HL-60/S4 (cell line): ENCODE results near the gene PLEKHA7.
"Not testable (repeated sequence)": the region's sequence is repeated elsewhere in the genome, so short reads cannot be mapped to it uniquely, and the experiment has no call there.

ENCODE experiments used
- in situ Hi-C: fragments of 300-500 bp; cut with MboI; formaldehyde crosslinking; loops from 2 replicates; pipeline ENCODE4 v1.14.3; 2022; ENCODE audit warnings: low sequenced_read_pairs

Gene PLEKHA7

DNA sequence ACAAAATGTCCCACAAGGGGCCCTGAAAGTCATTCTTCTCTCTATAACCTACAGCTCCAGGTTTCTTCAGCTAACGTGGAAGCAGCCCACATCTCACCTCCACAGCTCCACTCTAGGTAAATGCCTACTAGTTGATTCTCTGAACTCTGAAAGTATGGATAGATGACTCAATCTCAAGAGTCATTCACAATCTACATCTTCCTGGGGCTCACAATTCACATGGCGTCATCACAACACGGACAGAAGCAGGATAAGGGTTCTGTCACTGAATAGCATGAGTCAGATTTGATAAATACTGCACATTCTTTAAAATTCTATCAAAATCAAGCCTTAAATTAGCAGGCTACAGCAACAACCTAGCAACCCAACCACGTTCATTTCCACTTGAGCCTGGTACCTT, 96.3 kb downstream of the PLEKHA7 start:
- in situ Hi-C loops, result no loop called here

DNA sequence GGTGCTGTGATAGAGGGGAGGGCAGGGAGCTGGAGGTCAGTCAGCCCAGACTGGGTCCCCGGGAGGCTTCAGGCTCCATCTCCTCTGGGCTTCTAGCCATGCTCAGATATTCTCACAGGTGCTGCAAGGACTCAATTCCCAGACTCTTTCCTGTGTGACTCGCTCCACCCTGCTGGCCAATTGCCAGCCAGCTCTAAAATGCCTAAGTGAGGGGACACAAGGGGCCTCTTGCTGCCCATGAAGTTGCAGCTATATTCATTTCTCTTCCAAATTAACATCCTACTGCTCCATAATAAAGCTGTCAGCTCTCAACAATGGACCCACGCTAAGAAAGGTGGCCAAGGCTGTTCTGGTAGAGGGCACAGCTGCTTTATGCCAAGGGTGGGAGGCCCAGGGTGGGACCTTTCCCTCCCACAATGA, 101.5 kb downstream of the PLEKHA7 start:
- in situ Hi-C loops, result no loop called here

DNA sequence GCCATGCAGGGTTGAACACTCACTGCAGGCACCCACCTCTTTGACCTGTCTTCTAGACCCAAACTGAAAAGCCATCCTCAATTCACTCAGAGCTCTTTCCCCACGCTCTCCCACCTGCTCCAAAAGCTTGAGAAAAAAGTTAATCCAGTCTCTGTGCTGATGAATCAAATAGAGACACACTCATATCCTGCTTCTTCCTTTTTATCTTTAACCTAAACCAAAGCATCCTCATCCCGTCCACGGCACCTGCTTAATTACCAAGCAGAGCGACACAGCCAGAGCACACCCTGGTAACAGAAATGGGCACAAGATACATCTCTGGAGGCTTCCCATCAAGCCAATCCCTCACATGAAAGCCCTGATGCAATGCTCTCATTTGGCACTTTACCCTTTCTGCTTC, 102.6 kb downstream of the PLEKHA7 start:
- in situ Hi-C loops, result no loop called here

DNA sequence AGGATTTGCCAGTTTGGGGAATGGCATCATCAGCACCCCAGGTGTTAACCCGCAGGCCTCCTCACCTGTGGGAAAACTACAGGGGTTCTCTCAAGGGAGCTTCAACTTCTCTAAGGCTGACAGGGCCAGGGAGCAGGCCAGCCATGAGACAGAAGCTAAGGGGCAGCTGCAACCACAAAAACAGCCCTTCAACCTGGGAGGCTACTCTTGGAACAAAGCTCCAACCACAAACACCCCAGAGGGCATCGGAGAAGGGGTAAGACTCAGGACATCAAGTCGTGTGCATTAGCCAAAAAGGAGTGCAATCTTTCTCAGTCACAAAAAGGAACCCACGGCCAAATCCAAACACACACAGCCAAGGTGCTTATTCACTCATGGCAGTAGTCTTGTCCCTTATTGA, 103.0 kb downstream of the PLEKHA7 start:
- in situ Hi-C loops, result no loop called here

DNA sequence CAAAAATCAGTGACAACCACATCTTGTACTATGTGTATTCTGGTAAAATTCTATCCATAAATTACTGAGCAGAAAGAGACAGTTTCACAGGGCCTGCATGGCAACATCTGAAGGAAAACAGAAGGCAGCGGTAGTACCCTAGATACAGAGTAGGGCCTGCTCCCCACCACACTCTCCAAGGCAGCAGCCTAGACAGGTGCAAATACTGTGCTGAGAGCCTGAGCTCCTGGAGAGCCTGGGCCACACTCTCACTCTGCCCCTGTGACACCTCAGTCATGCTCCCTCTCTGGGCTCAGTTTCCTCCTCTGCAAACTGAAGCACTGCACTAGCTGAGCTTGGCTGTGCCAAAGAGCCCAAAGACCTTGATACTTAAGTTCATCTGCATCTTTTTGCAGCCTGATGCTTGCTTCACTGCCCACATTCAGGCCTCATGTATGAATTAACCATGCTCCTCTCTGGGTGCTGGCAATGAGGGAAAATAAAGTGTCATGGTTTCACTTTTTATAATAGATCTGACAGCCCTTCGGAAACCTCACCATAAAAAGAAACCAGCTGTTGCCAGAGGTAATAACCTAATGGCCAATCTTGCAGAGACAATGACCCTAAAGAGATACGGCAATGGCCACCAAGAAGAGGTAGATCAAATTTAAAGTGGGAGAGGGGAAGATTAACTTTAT, 104.7 kb downstream of the PLEKHA7 start:
- in situ Hi-C loops, result no loop called here

DNA sequence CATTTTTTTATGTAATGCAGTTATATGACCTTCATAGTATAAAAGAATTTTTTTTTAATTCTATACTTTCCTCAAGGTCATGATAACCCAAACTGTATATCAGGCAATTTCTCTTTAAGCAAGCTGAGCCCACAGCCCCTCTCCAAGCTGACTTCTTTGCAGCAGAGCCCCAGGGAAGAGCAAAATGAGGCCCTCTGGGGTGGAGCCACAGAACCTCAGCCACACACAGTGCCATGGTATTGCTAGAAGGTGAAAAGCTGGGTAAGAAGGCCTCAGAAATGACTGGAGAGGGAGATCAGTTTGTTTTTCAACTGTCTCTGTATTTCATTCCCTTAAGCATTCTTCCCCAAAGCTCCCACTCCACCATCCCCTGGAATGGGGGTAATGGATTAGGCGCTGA, 108.8 kb downstream of the PLEKHA7 start:
- in situ Hi-C loops, result no loop called here

DNA sequence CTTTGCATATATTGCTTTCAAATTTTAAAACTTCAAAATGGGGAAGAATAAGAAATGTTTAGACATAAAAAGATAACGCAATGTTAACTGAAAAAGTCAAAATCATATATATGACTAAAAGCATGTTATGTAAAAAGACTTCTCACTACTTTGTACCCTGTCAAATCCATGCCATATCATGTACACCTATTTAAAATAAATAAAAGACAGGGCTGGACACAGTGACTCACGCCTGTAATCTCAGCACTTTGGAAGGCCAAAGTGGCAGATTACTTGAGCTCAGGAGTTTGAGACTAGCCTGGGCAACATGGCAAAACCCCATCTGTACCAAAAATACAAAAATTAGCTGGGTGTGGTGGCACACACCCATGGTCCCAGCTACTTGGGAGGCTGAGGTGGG, 109.5 kb downstream of the PLEKHA7 start:
- in situ Hi-C loops, result not testable (repeated sequence)

DNA sequence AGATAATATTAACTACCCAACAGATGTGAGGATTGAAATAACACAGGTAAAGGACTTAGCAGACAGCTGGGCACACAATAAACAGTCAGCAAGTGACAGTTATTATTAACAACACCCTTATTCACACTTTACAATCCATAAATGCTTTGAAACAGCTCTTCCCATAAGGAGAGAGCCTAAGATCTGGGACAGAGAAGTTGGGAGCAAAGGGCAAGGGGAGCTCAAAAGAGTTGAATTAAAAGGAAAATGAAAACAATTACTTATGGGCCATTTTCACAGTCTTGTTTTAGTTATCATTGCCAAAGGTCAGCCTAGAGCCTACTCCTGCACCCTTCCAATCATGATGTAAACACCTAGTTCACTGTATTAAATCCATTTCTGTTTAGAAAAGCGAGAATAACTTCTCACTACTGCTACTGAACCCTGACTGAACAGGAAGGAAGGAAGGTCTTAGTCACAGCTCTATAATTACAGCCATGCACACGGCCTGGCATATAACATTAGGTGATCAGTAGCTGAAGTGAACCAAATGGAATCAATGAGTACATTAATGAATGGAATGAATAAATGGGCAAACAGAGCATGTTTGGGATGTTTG, 111.3 kb downstream of the PLEKHA7 start:
- in situ Hi-C loops, result no loop called here

DNA sequence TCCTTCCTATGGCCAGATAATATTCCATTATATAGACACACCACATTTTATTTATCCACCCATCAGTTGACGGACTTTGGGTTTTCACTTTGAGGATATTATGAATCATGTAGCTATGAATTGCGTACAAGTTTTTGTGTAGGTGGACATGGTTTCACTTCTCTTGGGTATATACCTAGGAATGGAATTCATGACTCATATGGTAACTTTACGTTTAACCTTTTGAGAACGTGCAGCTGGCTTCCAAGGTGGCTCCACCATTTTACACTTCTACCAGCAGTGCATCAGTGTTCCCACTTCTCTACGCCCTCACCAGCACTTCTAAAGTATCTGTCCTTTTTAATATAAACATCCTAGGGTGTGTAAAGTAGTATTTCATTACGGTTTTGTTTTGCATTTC, 112.0 kb downstream of the PLEKHA7 start:
- in situ Hi-C loops, result no loop called here

DNA sequence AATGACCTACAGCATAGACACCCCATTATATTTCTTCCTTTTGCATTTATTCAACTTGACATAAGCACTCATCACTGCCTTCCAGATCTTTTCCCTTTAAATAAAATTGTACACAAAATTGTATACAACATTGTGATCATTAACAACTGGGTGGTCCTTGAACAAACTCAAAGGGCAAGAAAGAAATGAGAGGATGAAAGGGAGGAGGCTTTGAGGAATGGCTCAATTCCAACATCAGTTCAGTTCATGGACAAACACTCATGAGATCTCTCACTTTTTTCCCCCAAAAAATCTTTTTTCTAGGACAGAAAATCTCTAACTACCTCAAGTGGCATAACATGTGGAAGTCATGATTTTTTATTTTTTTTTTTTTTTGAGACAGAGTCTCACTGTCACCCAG, 113.7 kb downstream of the PLEKHA7 start:
- in situ Hi-C loops, result no loop called here

DNA sequence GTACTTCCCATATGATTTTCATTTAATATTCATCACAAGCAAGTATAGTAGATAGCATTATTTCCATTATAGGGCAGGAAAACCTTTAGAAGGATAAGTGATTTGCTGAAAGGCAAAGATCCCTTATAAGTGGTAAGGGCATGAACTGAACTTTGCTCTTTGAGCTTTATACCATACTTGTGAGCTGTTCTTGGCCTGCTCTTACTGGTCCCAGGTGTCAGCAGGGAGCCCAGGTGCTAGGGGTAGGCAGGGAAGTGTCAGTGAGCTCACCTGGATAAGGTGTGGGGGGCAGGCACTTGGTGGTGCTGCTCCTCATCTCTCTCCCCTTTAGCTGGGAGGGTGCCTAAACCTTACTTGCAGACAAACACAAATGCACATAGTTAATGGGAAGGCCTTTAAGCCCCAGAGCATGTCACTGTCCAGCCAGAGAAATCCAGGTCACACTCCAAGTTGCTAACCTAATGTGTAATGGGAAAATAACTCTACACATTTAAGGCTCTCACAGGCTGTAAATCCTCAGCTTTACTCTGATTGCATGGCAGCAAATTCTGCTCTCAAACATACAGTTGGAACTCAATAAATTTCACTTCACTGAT, 114.4 kb downstream of the PLEKHA7 start:
- in situ Hi-C loops, result no loop called here

DNA sequence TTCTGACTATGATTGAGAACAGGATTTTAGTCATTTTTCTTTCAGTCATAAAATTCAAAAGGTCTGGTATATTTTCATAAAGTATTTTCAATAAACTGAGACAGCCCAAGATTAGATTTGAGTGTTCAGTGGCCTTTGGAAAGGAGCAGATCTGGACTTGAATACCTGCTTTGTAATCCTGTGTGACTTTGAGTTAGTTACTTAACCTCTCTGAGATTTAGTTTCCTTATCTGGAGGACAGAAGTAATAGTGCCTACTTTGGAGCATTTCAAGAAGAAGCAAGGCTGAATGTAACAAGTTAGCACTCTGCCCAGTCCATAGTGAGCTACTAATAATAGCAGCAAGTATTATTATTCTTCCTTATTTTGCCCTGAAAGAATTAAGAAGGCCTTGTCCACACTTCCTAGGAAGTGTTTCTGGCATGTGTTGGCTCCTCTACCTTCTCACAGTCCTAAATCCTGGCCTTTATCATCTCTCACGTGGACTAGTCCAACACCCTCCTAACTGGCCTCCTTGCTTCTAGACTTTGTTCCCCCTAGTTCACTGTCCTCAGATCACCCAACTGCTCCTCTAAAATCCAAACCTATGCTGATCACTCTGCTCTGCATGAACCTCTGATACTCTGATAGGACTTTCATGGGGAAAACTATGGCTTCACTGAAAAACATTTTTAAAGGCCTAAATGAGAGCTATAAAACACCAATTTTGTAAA, 115.8 kb downstream of the PLEKHA7 start:
- in situ Hi-C loops, result no loop called here

DNA sequence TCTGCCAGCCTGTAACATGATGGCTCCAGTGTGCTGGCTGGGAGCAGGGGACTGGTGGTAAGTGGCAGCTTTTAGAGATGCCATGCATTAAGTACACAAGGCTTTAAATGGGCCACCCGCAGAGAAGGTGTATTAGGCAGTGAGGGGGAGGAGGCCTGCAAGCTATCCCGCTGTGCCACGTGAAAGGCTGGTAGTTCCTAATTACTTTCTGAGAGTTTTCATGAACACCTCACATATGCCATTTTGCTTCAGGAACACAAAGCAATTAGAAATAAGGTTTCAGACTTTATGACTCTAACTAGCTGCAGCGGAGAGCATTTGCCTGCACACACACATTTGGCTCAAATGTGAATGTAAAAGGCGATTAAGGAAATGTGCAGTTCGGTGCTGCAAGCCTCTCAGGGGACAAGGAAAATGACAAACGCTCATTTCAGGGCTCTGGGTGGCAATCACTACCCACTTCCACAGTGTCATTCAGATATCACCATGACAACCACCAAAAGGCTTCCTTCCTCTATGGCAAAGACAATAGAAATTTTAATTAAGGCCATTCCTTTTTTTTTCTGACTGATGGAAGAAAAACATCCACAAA, 116.6 kb downstream of the PLEKHA7 start:
- in situ Hi-C loops, result no loop called here

DNA sequence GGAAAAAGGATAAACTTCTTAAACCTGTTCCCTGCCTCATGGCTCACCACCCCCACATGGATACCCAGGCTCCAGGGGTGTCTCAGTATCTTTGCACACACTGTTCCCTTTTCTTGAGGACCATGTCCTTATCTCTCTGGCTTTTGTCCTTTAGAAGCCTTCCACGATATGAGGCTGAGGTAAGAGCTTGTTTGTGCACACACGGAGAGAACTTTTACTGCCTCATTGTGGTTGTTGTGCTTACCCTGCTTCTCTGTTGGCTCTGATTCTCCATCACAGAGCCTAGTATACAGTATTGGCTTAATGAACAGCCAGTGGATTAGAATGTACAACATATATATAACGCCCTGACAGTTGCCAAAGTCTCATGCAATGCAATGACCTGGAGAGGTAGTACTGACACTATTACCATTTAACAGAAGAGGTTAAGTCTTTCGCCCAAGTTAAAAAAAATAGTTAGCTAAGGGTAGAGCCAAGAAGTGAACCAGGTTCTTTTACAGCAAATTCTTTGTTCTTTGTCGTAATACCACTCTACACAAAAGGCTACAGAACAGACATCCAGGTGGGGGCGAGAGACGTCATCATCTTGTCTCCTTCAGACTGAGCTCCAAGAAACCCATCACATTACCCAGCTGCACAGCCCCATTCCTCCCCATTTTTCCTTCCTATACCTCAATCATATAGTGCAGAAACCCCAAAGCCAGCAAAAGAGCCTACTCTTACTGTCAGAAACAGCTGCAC, 117.3 kb downstream of the PLEKHA7 start:
- in situ Hi-C loops, result no loop called here

DNA sequence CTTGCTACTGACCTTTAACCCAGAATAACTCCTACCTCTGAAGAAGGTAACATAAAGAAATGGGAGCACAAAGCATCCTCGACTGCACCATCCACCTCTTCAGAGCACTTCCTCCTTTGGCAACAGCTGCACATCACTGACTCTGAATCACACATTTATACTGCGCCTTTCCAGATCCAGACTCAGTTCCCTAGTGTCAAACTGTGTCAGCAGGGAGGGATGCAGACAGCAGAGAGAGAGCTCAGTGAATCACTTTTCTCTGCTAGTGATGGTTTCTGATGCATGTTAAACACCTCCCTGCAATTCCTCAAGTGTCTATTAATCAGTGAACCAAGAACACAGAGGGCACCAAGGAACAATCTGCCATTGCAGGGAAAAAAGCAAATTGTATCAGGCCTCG, 118.9 kb downstream of the PLEKHA7 start:
- in situ Hi-C loops, result no loop called here

DNA sequence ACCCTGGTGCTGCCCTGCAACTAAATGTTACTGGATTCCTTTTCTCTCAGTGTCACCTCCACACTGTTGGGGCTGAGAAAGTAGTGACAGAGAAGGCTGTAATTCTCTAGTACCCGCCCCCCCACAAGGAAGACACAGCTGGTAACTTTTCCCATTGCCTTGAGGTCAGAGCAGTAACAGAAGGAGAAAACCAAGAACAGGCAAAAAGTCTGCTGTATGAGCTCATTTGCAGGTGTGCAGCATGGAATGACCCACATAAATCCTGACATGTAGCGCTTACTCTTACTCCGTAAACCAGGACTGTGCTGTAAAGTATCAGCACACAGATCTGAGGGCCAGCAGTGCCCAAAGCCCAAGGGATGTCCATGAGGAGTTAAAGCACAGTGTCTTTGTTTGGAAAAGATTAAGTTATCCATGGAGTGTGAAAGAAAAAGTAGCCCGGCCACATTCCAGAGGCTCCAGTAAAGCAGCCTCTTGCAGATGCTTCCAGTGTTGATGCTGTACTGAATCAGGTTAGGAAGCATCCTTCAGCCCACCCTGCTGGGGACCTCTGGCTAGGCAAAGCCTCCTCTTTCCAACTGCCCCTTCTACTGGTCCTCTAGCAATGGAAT, 120.7 kb downstream of the PLEKHA7 start:
- in situ Hi-C loops, result no loop called here

DNA sequence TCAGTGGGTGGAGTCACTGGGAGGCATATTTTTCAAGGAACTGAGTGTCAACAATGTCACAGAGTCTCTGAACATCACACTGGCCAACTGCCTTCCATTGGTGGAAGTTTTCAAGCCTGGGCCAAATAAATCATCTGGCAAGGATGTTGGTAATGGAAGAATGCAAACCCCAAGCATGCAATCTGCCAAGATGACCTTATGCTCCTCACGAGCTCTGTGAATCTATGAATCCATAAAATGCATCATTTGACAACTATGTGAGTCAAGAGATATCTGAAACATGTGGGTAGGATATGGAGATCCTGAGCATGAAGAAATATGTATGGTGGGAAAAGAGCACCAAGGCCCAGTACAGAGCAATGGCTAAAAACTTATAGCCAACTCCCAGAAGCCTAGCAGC, 122.2 kb downstream of the PLEKHA7 start:
- in situ Hi-C loops, result no loop called here

DNA sequence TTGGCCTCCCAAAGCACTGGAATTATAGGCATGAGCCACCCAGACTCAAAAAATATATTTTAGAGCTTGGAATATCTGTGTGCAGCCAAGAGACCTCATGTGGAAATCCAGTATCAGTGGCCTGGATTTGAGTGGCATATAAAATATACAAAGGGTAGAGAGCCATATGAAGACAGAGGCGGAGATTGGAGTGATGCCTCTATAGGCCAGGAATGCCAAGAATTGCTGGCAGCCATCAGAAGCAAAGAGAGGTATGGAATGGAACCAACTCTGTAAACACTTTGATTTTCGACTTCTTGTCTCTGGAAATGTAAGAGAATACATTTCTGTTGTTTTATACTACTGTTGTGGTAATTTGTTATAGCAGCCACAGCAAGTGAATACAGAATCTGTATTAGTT, 123.0 kb downstream of the PLEKHA7 start:
- in situ Hi-C loops, result no loop called here

DNA sequence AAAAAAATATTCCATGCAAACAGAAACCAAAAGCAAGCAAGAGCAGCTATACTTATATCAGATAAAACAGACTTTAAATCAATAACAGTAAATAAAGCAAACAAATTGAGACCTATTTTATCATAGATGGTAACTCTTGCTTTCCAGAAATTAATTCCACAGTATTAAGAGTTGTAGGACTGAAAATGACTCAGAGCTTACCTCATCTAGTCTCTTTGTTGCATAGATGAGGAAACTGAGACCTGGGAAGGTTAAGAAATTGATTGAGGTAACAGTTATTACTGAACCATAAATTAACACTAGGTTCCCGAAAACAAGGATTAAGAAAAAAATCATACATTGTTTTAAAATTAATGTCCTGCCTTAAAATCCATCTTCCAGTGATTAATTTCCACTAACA, 123.8 kb downstream of the PLEKHA7 start:
- in situ Hi-C loops, result no loop called here

DNA sequence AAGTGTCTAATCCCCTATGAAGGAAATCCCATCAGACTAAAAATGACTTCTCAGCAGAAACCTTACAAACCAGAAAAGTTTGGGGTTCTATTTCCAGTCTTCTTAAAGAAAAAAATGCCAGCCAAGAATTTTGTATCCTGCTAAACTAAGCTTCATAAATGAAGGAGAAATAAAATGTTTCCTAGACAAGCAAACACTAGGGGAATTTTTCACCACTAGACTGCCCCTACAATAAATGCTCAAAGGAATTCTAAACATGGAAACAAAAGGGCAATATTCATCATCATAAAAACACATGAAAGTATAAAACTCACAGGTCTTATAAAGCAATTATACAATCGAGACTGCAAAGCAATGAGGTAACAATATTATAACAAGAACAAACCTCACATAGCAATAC, 124.3 kb downstream of the PLEKHA7 start:
- in situ Hi-C loops, result no loop called here
